OCI-LY3 (cell line): ENCODE data around the gene ATP2B3.
A peak's percentile ranks its signal among the peaks of the same experiment; 100 is the strongest.

Source experiments
- H2AFZ ChIP-seq: fragments of 200-600, 300-600 bp; shearing (Covaris generic); 2 replicates; pipeline ENCODE4 v1.6.0; 2014; ENCODE audit warnings: antibody characterized with exemption, low read depth, low read length
- H3K27ac ChIP-seq: fragments of 200-600, 300-600 bp; sonication (generic); 2 replicates; pipeline ENCODE4 v1.5.1; 2014; ENCODE audit warnings: mild to moderate bottlenecking, low read length, moderate library complexity, mixed read lengths
- H3K27me3 ChIP-seq: fragments of 200-600, 300-600 bp; sonication (generic); 2 replicates; pipeline ENCODE4 v1.6.1; 2014; ENCODE audit warnings: low read depth, low read length, mixed read lengths
- H3K36me3 ChIP-seq: fragments of 200-600, 300-600 bp; sonication (generic); replicated peaks from 2 replicates; pipeline ENCODE3; 2014; ENCODE audit warnings: low read depth, low read length, mixed read lengths
- H3K4me1 ChIP-seq: fragments of 300-600, 200-600 bp; sonication (generic); 2 replicates; pipeline ENCODE4 v1.6.1; 2014; ENCODE audit warnings: low read length, mixed read lengths
- H3K4me2 ChIP-seq: fragments of 200-600, 300-600 bp; sonication (generic); 2 replicates; pipeline ENCODE4 v1.6.1; 2014; ENCODE audit warnings: low read length, mixed read lengths
- H3K4me3 ChIP-seq: fragments of 300-600, 200-600 bp; sonication (generic); 2 replicates; pipeline ENCODE4 v1.5.1; 2014; ENCODE audit warnings: antibody characterized with exemption, mild to moderate bottlenecking, low read length, moderate library complexity
- H3K79me2 ChIP-seq: fragments of 300-600, 200-600 bp; shearing (Covaris generic); 2 replicates; pipeline ENCODE4 v1.6.1; 2014; ENCODE audit warnings: mild to moderate bottlenecking, low read length, mixed read lengths
- H3K9ac ChIP-seq: fragments of 300-600, 200-600 bp; shearing (Covaris generic); 2 replicates; pipeline ENCODE4 v1.6.0; 2014; ENCODE audit warnings: mild to moderate bottlenecking, low read length, moderate library complexity
- H3K9me3 ChIP-seq: fragments of 200-600, 300-600 bp; shearing (Covaris generic); 2 replicates; pipeline ENCODE4 v1.6.1; 2014; ENCODE audit warnings: low read length, mixed read lengths; ENCODE audit not compliant: insufficient read depth
- H4K20me1 ChIP-seq: fragments of 200-600, 300-600 bp; sonication (generic); 2 replicates; pipeline ENCODE4 v1.6.1; 2016; ENCODE audit warnings: low read length, mixed read lengths; ENCODE audit not compliant: insufficient read depth
- EZH2phosphoT487 ChIP-seq: fragments of 200-600 bp; shearing (Covaris generic); IDR thresholded peaks from 2 replicates; pipeline ENCODE4 v1.6.1; 2018; ENCODE audit warnings: antibody characterized with exemption, mixed run types, low read depth
- TF ChIP-seq, protein P1 (sequence below): fragments of 200-600, 300-600 bp; sonication (generic); IDR thresholded peaks from 2 replicates; pipeline ENCODE4 v1.5.1; 2014; ENCODE audit warnings: antibody characterized with exemption, low read length, low read depth

Gene ATP2B3

DNA sequence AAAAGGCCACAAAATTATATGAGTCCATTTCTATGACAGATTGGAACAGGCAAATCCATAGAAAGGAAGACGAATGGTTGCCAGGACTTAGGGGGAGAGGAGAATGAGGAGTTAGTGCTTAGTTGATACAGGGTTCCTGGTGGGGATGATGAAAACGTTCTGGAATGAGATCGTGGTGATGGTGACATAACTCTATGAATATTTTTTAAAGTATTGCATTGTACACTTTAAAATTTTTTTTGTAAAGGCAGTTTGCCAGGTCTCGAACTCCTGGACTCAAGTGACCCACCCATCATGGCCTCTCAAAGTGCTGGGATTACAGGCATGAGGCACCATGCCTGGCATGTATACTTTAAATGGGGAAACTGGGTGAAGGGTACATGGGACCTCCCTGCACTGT lies 91.4 kb downstream of the ATP2B3 start:
- Histone ChIP-seq H3K9ac (no peak overlapping the region), H3K27me3 (peaks cover 12% of the 10 kb centered on the region), H3K4me2 (no peak overlapping the region), H3K4me1 (peaks cover 36% of the 10 kb centered on the region), H3K36me3 (no peaks in the 10 kb centered on the region), H3K27ac (no peak overlapping the region), H2AFZ (no peak overlapping the region), H3K79me2 (no peaks in the 10 kb centered on the region), H3K9me3 (no peaks in the 10 kb centered on the region), H3K4me3 (no peak overlapping the region), H4K20me1 (no peaks in the 10 kb centered on the region)
- TF ChIP-seq, protein P1, sequence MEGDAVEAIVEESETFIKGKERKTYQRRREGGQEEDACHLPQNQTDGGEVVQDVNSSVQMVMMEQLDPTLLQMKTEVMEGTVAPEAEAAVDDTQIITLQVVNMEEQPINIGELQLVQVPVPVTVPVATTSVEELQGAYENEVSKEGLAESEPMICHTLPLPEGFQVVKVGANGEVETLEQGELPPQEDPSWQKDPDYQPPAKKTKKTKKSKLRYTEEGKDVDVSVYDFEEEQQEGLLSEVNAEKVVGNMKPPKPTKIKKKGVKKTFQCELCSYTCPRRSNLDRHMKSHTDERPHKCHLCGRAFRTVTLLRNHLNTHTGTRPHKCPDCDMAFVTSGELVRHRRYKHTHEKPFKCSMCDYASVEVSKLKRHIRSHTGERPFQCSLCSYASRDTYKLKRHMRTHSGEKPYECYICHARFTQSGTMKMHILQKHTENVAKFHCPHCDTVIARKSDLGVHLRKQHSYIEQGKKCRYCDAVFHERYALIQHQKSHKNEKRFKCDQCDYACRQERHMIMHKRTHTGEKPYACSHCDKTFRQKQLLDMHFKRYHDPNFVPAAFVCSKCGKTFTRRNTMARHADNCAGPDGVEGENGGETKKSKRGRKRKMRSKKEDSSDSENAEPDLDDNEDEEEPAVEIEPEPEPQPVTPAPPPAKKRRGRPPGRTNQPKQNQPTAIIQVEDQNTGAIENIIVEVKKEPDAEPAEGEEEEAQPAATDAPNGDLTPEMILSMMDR, result no peak
- no peak for TF ChIP-seq EZH2phosphoT487

DNA sequence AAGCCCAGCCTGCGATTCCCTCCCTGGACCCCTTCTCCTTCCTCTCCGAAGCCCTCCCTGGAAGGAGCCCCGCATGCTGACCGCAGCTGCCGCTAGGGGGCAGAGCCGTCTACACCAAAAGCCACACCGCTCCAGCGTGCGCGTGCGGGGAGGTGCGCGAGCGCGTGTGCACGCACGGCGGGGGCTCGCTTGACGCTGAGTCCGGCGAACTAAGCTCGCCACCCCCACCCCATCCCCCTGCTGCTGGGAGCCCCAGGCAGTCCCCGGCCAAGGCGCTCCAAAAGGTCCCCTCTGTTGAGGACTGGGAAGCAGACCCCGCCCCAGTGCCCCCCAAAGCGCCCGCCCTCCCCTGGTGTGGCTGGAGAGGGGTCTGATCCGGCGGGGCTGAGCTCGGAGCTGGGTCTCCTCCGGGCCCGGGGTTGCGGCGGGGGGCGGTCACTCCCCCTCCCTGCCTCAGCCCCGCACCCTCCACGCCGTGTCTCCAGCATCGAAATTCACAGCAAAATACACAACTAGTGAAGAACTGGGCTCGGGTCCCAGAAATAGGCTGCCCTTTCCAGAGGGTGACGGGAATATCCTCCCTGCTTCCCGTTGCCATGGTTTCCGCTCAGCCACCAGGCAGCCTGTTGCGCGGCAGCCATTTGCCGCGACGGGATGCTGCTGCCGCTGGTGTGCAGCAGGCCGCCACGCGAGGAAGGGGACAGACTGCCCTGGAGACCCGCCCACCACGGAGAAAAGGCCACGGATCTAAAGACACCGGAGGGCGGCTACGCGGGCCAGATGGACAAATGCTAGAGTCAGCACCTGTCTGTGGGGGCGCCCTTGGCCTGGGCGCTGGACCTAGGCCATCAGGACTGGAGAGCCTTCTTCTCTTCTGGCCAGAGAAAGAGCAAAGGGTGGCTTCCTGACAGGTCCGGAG lies 92.7 kb downstream of the ATP2B3 start:
- peaks cover 36% of the 10 kb centered on the region for H3K4me1 ChIP-seq
- no peak overlapping the region for H3K27ac ChIP-seq
- H3K36me3 ChIP-seq, result no peaks in the 10 kb centered on the region
- peak overlapping the region; percentile 28; the same call in 1 of the 2 replicates for H3K9ac ChIP-seq
- H3K79me2 ChIP-seq, result no peaks in the 10 kb centered on the region
- peak overlapping the region; percentile 62 for H3K4me2 ChIP-seq
- peak overlapping the region; percentile 52 for H3K4me3 ChIP-seq
- TF ChIP-seq EZH2phosphoT487, result no peak
- TF ChIP-seq, protein P1, result peak; percentile 58
- H4K20me1 ChIP-seq, result no peaks in the 10 kb centered on the region
- H3K27me3 ChIP-seq, result peaks cover 24% of the 10 kb centered on the region
- H2AFZ ChIP-seq, result no peak overlapping the region
- no peaks in the 10 kb centered on the region for H3K9me3 ChIP-seq

DNA sequence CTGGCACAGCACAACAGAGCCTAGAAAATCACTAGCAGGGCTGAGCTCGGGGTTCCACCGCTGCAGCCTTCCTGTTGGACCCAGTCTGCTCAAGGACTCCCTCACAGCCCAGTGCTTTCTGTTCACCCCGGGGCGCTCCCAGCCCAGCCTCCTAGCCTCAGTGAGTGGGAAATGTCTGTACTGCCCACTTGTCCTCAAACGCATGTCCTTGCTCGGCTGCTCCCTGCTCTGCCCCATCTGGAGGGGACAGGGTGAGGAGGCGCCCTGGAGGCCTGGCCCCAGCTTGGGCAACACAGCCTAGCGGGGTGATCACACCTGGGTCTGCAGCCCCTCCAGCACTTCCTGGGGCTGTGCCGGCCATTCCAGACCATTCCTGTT lies 93.4 kb downstream of the ATP2B3 start:
- no peak for TF ChIP-seq EZH2phosphoT487
- TF ChIP-seq, protein P1, result no peak
- Histone ChIP-seq H3K4me3 (no peak overlapping the region), H3K79me2 (no peaks in the 10 kb centered on the region), H3K4me2 (0 out of 2 replicates have a peak overlapping the region, but pooled peaks have one; percentile 84), H3K9ac (no peak overlapping the region), H2AFZ (no peak overlapping the region), H3K36me3 (no peaks in the 10 kb centered on the region), H4K20me1 (no peaks in the 10 kb centered on the region), H3K27me3 (peaks cover 30% of the 10 kb centered on the region), H3K4me1 (peaks cover 36% of the 10 kb centered on the region), H3K9me3 (no peaks in the 10 kb centered on the region), H3K27ac (no peak overlapping the region)

DNA sequence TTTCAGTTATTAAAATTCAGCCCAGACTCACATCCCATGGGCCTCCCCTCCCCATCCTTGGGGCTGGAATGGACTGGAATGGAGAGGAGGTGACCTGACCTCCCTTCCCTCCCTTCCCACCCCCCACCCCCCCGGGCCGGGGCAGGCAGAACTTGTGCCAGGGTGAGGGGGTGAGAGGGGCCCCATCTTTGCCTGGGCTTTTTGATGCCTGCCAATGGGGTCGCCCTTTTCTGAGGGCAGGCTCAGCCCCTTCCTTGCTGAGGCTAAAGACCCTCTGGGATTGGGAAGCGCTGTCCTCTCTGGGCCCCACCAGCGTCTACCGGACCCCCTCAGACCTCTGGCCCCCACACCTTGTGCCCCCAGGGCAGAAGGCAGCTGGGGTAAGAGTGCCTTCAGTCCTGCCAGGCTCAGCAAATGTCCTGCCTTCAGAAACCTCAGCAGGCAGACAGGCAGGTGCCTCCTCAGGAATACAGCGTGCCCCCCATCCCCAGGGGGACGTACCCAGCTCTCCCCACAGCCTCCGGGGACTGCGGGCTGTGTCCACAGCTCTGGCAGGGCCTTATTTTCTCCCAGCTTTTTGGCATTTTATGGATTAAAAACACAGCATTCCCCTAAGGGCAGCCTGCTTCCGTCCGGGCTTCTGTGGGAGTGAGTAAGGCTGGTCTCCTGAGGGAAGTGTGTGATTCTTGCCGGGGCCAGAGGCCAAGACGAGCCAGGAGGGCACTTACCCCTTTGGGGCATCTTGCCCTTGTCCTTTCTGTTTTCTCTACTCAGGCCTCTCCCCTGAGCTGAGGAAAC lies 94.1 kb downstream of the ATP2B3 start:
- Histone ChIP-seq H3K27ac (no peak overlapping the region), H3K79me2 (no peaks in the 10 kb centered on the region), H3K4me2 (peak overlapping the region; percentile 84), H3K9ac (peak overlapping the region; percentile 43; the same call in 1 of the 2 replicates), H2AFZ (peak overlapping the region; percentile 54; the same call in 1 of the 2 replicates), H3K4me3 (peak overlapping the region; percentile 66), H3K9me3 (no peaks in the 10 kb centered on the region), H4K20me1 (no peaks in the 10 kb centered on the region), H3K27me3 (peaks cover 36% of the 10 kb centered on the region), H3K36me3 (no peaks in the 10 kb centered on the region), H3K4me1 (peaks cover 36% of the 10 kb centered on the region)
- TF ChIP-seq, protein P1, result no peak
- no peak for TF ChIP-seq EZH2phosphoT487
